ENCODE results near the gene MNT. TPM values are rescaled to one million over a fixed set of nuclear protein-coding genes. Genes with fewer than 3 reads are reported as not detected.
A peak's percentile ranks its signal among the peaks of the same experiment; 100 is the strongest.

Gene MNT
- total and polyA plus RNA-seq, 9 of the 15 experiments (the other 6 are each of a cell fraction or from before 2014, with no cell fraction given), result 0.18 to 23.8 (median 5.3) TPM

GRCh38 chr17:2406903-2407790, 6.3 kb upstream of the MNT start (continued):
- TF ChIP-seq PBX2 (CRISPR knock-in tag; IDR thresholded peaks at IDR 0.05; ENCODE audit: low read depth) (no peak), PBX2 (tag; conservative IDR thresholded peaks at IDR 0.05; ENCODE audit: low read depth) (peak; percentile 57), ARNT (IDR thresholded peaks at IDR 0.05) (no peak)

GRCh38 chr17:2406271-2406902, 5.5 kb upstream of the MNT start:
- Histone ChIP-seq H3K27ac (ENCODE audit: extremely low read depth, low read depth, low read length) (peak overlapping the region; percentile 2; the same call in 1 of the 3 replicates), H3K4me2 (ENCODE audit: insufficient read depth, low read length) (0 out of 2 replicates have a peak overlapping the region, but pooled peaks have one; percentile 32), H3K27me3 (ENCODE audit: control insufficient read depth in 2 of 2, insufficient read depth in 2 of 2, low read length in 2 of 2) (no peaks in the 10 kb centered on the region), H3K4me3 (no peak overlapping the region), H3K4me1 (replicated peaks in 1 of 2; ENCODE audit: control insufficient read depth in 2 of 2, insufficient read depth in 2 of 2, low read length in 2 of 2) (peaks cover 16 to 20% of the 10 kb centered on the region in 2 experiments), H3K9ac (ENCODE audit: insufficient read depth in 1 of 2, low read depth in 2 of 2, low read length in 2 of 2) (no peak overlapping the region), H3K79me2 (ENCODE audit: control insufficient read depth, insufficient read depth, low read length) (no peaks in the 10 kb centered on the region), H3K36me3 (ENCODE audit: control insufficient read depth, insufficient read depth, low read length) (peaks cover 4% of the 10 kb centered on the region; the same call in 1 of the 3 replicates), H3K9me3 (replicated peaks; ENCODE audit: control insufficient read depth, insufficient read depth, low read depth, low read length) (no peaks in the 10 kb centered on the region), H4K20me1 (replicated peaks; ENCODE audit: control insufficient read depth, insufficient read depth, low read length) (no peaks in the 10 kb centered on the region), H3K9me1 (ENCODE audit: control insufficient read depth, insufficient read depth, low read length) (no peaks in the 10 kb centered on the region), H2AFZ (ENCODE audit: low read depth, low read length) (no peak overlapping the region)
- intact Hi-C loops (cut with micrococcal nuclease) (no loop called here), in situ Hi-C loops (cut with MboI) (no loop called here)
- ChIA-PET CTCF (ENCODE audit: low intra/inter-chr PET ratio) (interaction anchor here (0.6 kb wide), 1 partner anchor 17 kb away, joined by 3 read pairs; no protein-coding TSS in a partner anchor), POLR2A (interaction anchor here (1.3 to 2.0 kb wide), 3 partner anchors 10 to 14 kb away, joined by 3 to 9 read pairs (median 4); no protein-coding TSS in a partner anchor)
- no TSS peak for BruUV-seq (replicated peaks)
- TF ChIP-seq ZNF384 (IDR thresholded peaks at IDR 0.05; ENCODE audit: low read depth, low read length) (peak; percentile 22; the same call in 1 of the 2 replicates), ZNF57 (CRISPR knock-in tag; IDR thresholded peaks at IDR 0.05) (no peak), HDAC2 (IDR thresholded peaks at IDR 0.05) (no peak), E4F1 (CRISPR knock-in tag; IDR thresholded peaks at IDR 0.05; ENCODE audit: borderline replicate concordance) (no peak)
- DNase-seq (ENCODE audit: extremely low read depth in 1 of 4, low spot score in 3 of 4), result no peak
- WGBS (ENCODE audit: insufficient coverage, low coverage, missing lambda C conversion rate), result 68% methylated on average over 5 of the region's 8 CpGs
- FAIRE-seq, result no peak
- ATAC-seq, result no peak

Measured in K562 (cell line).